NT2/D1 (cell line): ENCODE data around the gene COBLL1.

ENCODE experiments used
- DNase-seq: peaks from one replicate; pipeline ENCODE4 v3.0.0-alpha.2; 2011; ENCODE audit warnings: low read depth, low spot score
- H3K27me3 ChIP-seq: 2 replicates; pipeline ENCODE4 v1.6.0; 2011; ENCODE audit warnings: mild to moderate bottlenecking; ENCODE audit not compliant: insufficient read length, insufficient read depth
- H3K36me3 ChIP-seq: 2 replicates; pipeline ENCODE4 v1.6.1; 2011; ENCODE audit warnings: mild to moderate bottlenecking, low read length, mixed read lengths; ENCODE audit not compliant: insufficient read depth, insufficient read length
- H3K4me1 ChIP-seq: 2 replicates; pipeline ENCODE4 v1.5.1; 2011; ENCODE audit not compliant: insufficient read depth, insufficient read length
- H3K4me3 ChIP-seq: 2 replicates; pipeline ENCODE4 v1.5.1; 2011; ENCODE audit warnings: low read depth; ENCODE audit not compliant: insufficient read length
- H3K9ac ChIP-seq: 2 replicates; pipeline ENCODE4 v1.6.0; 2011; ENCODE audit warnings: low read depth; ENCODE audit not compliant: insufficient read length
- H3K9me3 ChIP-seq: 2 replicates; pipeline ENCODE4 v1.5.1; 2011; ENCODE audit warnings: mild to moderate bottlenecking, low read length; ENCODE audit not compliant: insufficient read depth
- SUZ12 ChIP-seq: IDR thresholded peaks from 2 replicates; pipeline ENCODE4 v1.6.1; 2011; ENCODE audit not compliant: insufficient read length, insufficient read depth; ENCODE audit errors: extremely low read depth
- YY1 ChIP-seq: IDR thresholded peaks from 2 replicates; pipeline ENCODE4 v1.6.1; 2011; ENCODE audit not compliant: insufficient read length, insufficient read depth
- ZNF274 ChIP-seq: IDR thresholded peaks from 2 replicates; pipeline ENCODE4 v1.6.1; 2011; ENCODE audit warnings: mild to moderate bottlenecking, low read depth, low read length

The COBLL1 gene

GRCh38 chr2:164655750-164656149 is 185.9 kb downstream of the COBLL1 start:
- H3K4me1 ChIP-seq = no peaks in the 10 kb centered on the region
- H3K27me3 ChIP-seq = no peaks in the 10 kb centered on the region
- H3K4me3 ChIP-seq = no peak overlapping the region
- no peaks in the 10 kb centered on the region for H3K36me3 ChIP-seq
- H3K9me3 ChIP-seq = 0 out of 2 replicates have a peak, but pooled peaks cover under 1% of the 10 kb centered on the region
- TF ChIP-seq SUZ12 = no peak
- TF ChIP-seq YY1 = no peak
- TF ChIP-seq ZNF274 = no peak
- DNase-seq = no peak
- H3K9ac ChIP-seq = no peak overlapping the region

- H3K27me3 ChIP-seq = no peaks in the 10 kb centered on the region
- peaks cover 4% of the 10 kb centered on the region for H3K9me3 ChIP-seq
- no peaks in the 10 kb centered on the region for H3K36me3 ChIP-seq
- no peaks in the 10 kb centered on the region for H3K4me1 ChIP-seq
- H3K4me3 ChIP-seq = no peak overlapping the region
- no peak for DNase-seq
- no peak for TF ChIP-seq YY1
- no peak for TF ChIP-seq SUZ12
- no peak overlapping the region for H3K9ac ChIP-seq
These were observed 186.3 kb downstream of the COBLL1 start for GRCh38 chr2:164655336-164655735.

- no peak overlapping the region for H3K9ac ChIP-seq
- H3K27me3 ChIP-seq = no peaks in the 10 kb centered on the region
- no peaks in the 10 kb centered on the region for H3K4me1 ChIP-seq
- H3K9me3 ChIP-seq = peaks cover 23% of the 10 kb centered on the region
- no peak for TF ChIP-seq SUZ12
- no peak for TF ChIP-seq ZNF274
- no peak for TF ChIP-seq YY1
- no peak for DNase-seq
- H3K4me3 ChIP-seq = no peak overlapping the region
- H3K36me3 ChIP-seq = no peaks in the 10 kb centered on the region
These were observed 190.3 kb downstream of the COBLL1 start for GRCh38 chr2:164651361-164651760.

GRCh38 chr2:164644036-164644700 is 197.5 kb downstream of the COBLL1 start:
- no peak overlapping the region for H3K4me3 ChIP-seq
- H3K4me1 ChIP-seq = no peaks in the 10 kb centered on the region
- DNase-seq = no peak

GRCh38 chr2:164642946-164643555 is 198.6 kb downstream of the COBLL1 start:
- no peak for DNase-seq
- Histone ChIP-seq H3K9me3 (0 out of 2 replicates have a peak, but pooled peaks cover 3% of the 10 kb centered on the region), H3K4me3 (no peak overlapping the region), H3K4me1 (no peaks in the 10 kb centered on the region), H3K27me3 (no peaks in the 10 kb centered on the region), H3K9ac (no peak overlapping the region), H3K36me3 (no peaks in the 10 kb centered on the region)
- TF ChIP-seq ZNF274 = no peak
- TF ChIP-seq SUZ12 = no peak
- no peak for TF ChIP-seq YY1

More at GRCh38 chr2:164644036-164644700, 197.5 kb downstream of the COBLL1 start:
- Histone ChIP-seq H3K27me3 (no peaks in the 10 kb centered on the region), H3K36me3 (no peaks in the 10 kb centered on the region), H3K9ac (no peak overlapping the region), H3K9me3 (peaks cover 7% of the 10 kb centered on the region; the same call in 1 of the 2 replicates)
- TF ChIP-seq ZNF274 (no peak), YY1 (no peak), SUZ12 (no peak)

GRCh38 chr2:164642268-164642667 is 199.4 kb downstream of the COBLL1 start:
- Histone ChIP-seq H3K4me3 (no peak overlapping the region), H3K9me3 (no peaks in the 10 kb centered on the region), H3K9ac (no peak overlapping the region), H3K36me3 (no peaks in the 10 kb centered on the region), H3K4me1 (no peaks in the 10 kb centered on the region), H3K27me3 (no peaks in the 10 kb centered on the region)
- TF ChIP-seq ZNF274 = no peak
- no peak for TF ChIP-seq SUZ12
- TF ChIP-seq YY1 = no peak
- DNase-seq = no peak
